HG03378 (cell line): ENCODE results near the gene P2RX1.
A peak's percentile ranks its signal among the peaks of the same experiment; 100 is the strongest.

ENCODE experiments used
- ATAC-seq: cut with Tn5 transposase; IDR thresholded peaks from one replicate; pipeline ENCODE4 v1.9.1; 2021; ENCODE audit warnings: mild to moderate bottlenecking, moderate library complexity; ENCODE audit not compliant: unreplicated experiment

The P2RX1 gene

GRCh38 chr17:3925684-3926485 lies 9.6 kb upstream of the P2RX1 start:
- ATAC-seq, result no peak

GRCh38 chr17:3924512-3925350 lies 8.5 kb upstream of the P2RX1 start:
- no peak for ATAC-seq

- ATAC-seq, result no peak
Measured at GRCh38 chr17:3923466-3924190, 7.4 kb upstream of the P2RX1 start.

- ATAC-seq, result no peak
Measured at GRCh38 chr17:3922765-3923164, 6.5 kb upstream of the P2RX1 start.

- ATAC-seq, result no peak
Measured at GRCh38 chr17:3921502-3922319, 5.4 kb upstream of the P2RX1 start.

GRCh38 chr17:3921006-3921405 lies 4.7 kb upstream of the P2RX1 start:
- no peak for ATAC-seq

GRCh38 chr17:3919123-3919624 lies 2.9 kb upstream of the P2RX1 start:
- ATAC-seq, result no peak

GRCh38 chr17:3918372-3919122 lies 2.3 kb upstream of the P2RX1 start:
- no peak for ATAC-seq

- ATAC-seq, result no peak
Measured at GRCh38 chr17:3917391-3917931, 1.2 kb upstream of the P2RX1 start.

GRCh38 chr17:3916825-3917224 lies 560 bp upstream of the P2RX1 start:
- ATAC-seq, result no peak

GRCh38 chr17:3915581-3915994 lies 677 bp downstream of the P2RX1 start:
- no peak for ATAC-seq

GRCh38 chr17:3914312-3914670 lies 2.0 kb downstream of the P2RX1 start:
- ATAC-seq, result peak; percentile 26

- peak; percentile 39 for ATAC-seq
Measured at GRCh38 chr17:3913531-3914311, 2.5 kb downstream of the P2RX1 start.

GRCh38 chr17:3912827-3913226 lies 3.4 kb downstream of the P2RX1 start:
- no peak for ATAC-seq

- ATAC-seq, result peak; percentile 55
Measured at GRCh38 chr17:3911271-3912053, 4.8 kb downstream of the P2RX1 start.

- no peak for ATAC-seq
Measured at GRCh38 chr17:3910420-3911270, 5.6 kb downstream of the P2RX1 start.

GRCh38 chr17:3909257-3909656 lies 7.0 kb downstream of the P2RX1 start:
- no peak for ATAC-seq
